Adipose tissue (tissue), 3 donors: ENCODE measurements around the gene LZTR1. TPM values are rescaled to one million over a fixed set of nuclear protein-coding genes. Genes with fewer than 3 reads are reported as not detected.
"Not testable (repeated sequence)": the region's sequence is repeated elsewhere in the genome, so short reads cannot be mapped to it uniquely, and the experiment has no call there.

Experiments used
- H3K27ac ChIP-seq: one replicate; pipeline ENCODE4 v1.5.1; 2013; ENCODE audit warnings: low read depth, low read length
- WGBS, 3 donors: extraction: QIAGEN DNeasy Blood & Tissue Kit; methylation state at CpG; one replicate each; pipeline ENCODE4 v1.1.7; 2013; 5-methylcytosine and 5-hydroxymethylcytosine counted together
- polyA plus RNA-seq, 3 donors: library from polyadenylated mRNA; stranded (reverse); fragments of 200-250 nt; gene quantifications; one replicate each; pipeline ENCODE4 v1.2.3, GENCODE V29; 2013
- donor health status: healthy with polysubstance abuse.
- donor health status: Bipolar disorder and iron deficiency.
- donor health status: healthy.

Gene LZTR1
- polyA plus RNA-seq, 3 donors: 19.9 to 38.3 (median 37.0) TPM

DNA sequence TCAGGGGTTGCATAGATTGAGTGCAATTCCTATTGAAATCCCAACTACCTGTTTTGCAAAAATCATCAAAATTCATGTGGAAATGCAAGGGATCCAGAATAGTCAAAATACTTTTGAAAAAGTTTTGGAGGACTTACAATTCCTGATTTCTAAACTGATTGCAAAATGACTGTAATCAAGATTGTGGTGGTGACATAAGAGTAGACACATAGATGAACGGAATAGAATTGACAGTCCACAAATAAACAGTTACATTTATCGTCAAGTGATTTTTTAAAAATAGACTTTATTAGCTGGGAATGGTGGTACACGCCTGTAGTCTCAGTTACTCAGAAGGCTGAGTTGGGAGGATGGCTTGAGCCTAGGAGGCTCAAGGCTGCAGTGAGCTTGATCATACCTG is 52.9 kb downstream of the LZTR1 start:
- 79 to 83% (median 79%) methylated on average over 3 of the region's 3 CpGs for WGBS, 3 donors
- H3K27ac ChIP-seq: no peak overlapping the region

DNA sequence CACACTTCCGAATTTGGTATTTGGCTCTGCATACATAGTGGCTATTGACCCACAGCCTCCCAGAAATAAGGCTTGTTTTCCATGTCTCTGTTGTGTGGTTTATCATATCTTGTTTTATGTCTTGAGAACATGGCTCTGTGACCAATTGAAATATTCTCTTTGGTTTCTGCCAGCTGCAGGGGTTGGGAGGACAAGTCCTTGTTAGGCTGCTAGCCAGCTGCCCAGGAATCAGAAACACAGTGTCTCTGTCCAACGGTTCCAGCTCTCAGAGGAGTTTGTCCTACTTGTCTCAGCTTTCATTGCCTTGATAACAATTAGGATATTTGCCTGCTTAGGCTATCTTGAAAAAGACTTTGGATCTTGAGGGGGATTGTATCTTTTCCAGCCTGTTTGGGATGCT is 56.3 kb downstream of the LZTR1 start:
- no peak overlapping the region for H3K27ac ChIP-seq
- 38 to 47% (median 43%) methylated on average over 2 of the region's 2 CpGs for WGBS, 3 donors

DNA sequence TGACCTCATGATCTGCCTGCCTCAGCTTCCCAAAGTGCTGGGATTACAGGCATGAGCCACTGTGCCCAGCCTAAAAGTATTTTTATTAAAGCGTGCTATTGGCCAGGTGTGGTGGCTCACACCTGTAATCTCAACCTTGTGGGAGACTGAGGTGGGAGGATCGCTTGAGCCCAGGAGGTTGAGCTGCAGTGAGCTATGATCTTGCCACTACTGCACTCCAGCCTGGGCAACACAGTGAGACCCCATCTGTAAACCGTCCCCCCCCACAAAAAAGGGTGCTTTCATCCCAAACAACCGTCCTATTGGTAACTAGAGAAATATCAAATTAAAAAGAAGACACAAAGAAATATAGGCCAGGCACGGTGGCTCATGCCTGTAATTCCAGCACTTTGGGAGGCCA is 57.1 kb downstream of the LZTR1 start:
- H3K27ac ChIP-seq: not testable (repeated sequence)
- 83 to 92% (median 89%) methylated on average over 5 of the region's 5 CpGs for WGBS, 3 donors

DNA sequence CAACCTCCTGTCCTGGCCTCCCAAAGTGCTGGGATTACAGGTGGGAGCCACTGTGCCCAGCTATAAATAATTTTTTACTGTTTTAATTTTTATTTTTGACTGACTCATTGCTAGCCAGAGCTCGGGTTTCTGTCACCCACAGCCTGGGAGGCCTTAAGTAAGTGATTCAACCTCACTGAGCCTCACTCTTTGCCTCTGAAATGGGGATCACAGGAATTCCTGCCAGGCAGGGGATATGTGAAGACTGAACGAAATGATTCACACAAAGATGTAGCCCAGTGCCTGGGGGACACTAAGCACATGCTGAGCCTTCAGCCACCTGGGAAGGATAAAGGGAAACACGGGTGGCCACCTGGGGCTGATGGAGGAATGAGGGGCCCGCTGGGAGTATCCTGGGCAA is 59.8 kb downstream of the LZTR1 start:
- no peak overlapping the region for H3K27ac ChIP-seq
- WGBS, 3 donors: 80 to 82% (median 82%) methylated on average over 4 of the region's 4 CpGs

DNA sequence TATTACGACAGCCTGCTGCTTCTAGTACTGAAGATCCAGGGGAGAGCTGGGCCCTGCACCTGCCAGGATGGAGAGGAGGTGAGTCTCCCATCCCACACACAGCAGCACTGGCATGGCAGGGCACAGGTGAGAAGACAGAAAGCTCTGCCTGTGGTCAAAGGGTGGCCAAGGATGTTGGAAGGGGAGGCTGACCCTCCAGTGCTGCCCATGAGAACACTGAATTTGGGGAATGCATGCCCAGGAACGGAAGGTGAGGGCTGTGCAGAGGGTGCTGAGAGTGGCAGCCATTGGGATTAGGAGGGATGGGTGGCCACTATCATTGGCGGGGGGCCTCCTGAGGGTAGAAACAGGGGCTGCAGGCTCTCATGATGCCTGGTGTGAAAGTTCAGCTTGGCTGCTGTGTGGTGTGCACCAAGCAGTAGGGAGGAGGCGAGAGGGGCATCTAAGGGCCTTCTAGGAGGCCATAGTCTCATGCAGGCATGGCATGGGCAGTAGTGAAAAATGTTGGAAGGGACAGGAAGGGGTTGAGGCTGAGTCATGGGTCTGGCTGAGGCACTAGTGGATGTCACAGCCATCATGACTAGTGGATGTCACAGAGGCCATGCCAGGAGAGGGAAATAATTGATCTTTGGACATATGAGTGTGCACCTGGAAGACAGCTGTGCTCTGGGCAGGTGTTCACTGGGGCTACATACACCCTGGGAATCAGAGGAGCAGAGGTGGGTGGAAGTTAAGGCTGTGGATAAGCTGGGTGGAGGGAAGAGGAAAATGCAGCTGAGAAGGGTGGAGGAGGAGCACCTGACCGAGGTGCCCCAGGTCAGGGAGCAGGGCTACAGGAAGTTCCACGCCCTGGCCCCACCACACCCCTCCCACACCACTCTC is 61.1 kb downstream of the LZTR1 start:
- 75 to 94% (median 86%) methylated on average over 6 of the region's 6 CpGs for WGBS, 3 donors

DNA sequence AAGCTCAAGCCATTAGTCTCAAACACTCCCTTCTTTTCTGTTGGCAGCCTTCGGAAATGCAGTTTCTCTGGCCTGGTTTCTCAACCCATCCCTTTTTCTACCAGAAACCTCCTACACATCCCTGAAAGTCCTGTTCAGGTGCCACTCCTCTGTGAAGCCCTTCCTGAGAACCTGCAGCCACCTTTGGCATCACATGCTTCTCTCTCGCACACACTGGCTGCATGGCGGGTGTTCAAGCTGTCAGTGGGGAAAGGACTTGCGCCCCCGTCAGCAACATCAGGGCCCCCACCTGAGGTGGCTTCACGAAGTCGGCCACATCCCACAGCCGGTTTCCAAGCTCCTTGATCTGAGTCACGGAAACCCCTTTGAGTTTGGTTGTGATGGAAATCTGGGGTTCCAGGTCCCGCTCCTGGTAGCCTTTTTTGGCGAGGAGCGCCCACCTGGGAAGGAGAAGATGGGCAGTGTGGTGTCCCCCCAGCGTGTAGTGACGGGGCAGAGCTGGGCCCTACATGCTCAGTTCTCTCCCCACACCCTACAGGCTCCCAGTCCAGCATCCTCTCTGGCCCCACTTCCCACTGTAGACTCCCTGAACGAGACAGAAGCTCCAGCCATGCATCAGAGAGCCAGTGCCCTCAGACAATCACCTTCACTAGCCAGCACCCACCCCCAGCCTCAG is 61.9 kb downstream of the LZTR1 start:
- WGBS, 3 donors: 84 to 93% (median 88%) methylated on average over 13 to 15 of the region's 15 CpGs
- H3K27ac ChIP-seq: no peak overlapping the region

More for the DNA sequence above, 61.1 kb downstream of the LZTR1 start:
- no peak overlapping the region for H3K27ac ChIP-seq

DNA sequence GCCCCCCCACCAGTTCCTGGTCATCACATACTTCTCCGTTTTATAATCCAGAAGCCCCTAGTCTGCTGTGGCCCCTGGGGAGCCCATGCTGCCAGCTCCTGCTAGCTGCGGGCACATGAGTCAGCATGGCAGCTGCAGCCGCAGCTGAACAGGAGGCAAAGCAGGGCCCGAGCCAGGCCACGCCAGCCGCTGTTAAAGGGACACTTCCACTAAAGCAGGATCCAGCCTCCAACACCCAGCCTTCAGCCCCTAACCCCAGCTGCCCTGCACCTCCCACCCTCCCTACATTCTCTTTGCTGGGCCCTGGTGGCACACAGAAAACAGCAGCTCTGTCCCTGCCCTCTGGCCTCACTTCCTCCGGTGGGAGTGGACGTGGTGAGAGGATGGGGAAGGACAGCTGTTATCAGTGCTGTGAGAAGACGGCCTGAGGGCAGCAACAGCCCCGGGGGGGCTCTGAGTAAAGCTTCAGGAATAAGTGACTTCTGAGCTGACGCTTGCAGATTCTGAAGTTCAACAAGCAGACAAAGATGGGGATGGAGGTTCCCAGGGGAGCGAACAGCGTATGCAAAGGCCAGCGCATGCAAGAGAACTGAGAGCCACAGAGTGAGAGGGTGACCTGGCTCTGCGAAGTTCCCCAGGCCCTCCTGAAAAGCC is 63.0 kb downstream of the LZTR1 start:
- 10 to 23% (median 15%) methylated on average over 15 of the region's 15 CpGs for WGBS, 3 donors
- H3K27ac ChIP-seq: no peak overlapping the region

DNA sequence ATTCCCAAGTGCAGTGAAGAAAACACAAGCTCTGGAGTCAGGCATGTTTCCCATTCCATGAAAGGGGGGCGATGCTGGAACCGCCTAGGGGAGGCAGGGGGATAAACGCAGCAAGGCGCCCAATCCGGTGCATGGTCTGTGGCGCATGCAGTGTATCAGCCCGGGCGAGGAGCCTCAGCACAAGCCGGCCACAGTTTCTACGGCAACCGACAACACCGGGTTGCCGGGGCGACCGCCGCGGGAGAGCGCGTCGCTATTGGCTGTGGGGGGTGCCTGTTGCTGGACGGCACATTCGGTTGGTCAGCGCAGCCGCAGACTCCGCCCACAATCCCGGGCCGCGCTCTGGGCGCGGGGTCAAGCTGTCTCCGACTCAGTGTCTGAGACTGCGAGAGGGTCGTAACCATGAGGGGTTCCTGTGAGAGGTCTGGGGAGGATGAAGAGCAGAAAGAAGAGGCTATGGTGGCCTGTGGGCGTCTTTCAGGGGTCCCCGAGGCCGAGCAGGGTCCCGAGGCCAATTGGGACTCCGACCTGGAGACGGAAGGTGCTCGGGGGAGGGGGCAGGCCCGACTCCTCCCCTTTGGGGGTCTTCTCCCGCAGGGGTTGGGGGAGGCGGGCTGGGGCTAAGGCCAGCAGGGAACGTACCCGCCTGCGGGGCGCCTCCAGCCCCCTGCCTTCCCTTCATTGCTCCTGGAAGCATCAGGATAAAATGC is 63.6 kb downstream of the LZTR1 start, which contains the start of gene LRRC74B:
LRRC74B (plus strand) TSS at position 362 of the 710 bp plus-strand sequence; CDS start at position 403, 41 bp downstream.
- 8 to 9% (median 8%) methylated on average over 45 to 47 of the region's 47 CpGs for WGBS, 3 donors
- H3K27ac ChIP-seq: no peak within 1 kb of the TSS

DNA sequence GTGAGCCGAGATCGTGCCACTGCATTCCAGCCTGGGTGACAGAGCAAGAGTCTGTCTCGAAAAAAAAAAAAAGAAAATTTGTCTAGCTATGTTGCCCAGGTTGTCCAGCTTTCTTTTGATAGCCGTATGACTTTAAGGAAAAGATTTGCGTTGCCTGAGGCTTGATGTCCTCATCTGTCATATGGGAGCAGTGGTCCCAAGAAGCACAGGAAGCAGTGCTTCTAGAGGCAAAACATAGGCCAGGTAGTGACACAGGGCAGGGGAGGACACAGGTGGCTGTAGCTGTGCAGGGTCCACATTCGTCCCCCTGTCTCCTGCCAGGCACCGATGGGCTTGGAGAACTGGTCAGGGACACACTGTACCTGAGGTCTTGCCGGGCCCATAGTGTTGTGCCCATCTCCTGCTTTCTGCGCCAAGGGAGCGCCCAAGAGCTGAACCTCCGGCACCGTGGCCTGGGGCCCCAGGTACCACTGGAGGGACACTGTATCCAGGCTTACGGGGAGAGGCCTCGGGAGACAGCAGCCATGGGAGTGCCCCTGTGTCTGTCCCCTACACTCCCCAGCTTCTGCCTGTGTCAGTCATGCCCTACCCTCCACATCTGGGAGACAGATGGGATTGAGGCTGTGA is 65.1 kb downstream of the LZTR1 start:
- H3K27ac ChIP-seq: no peak overlapping the region
- WGBS, 3 donors: 85 to 95% (median 93%) methylated on average over 14 of the region's 14 CpGs

DNA sequence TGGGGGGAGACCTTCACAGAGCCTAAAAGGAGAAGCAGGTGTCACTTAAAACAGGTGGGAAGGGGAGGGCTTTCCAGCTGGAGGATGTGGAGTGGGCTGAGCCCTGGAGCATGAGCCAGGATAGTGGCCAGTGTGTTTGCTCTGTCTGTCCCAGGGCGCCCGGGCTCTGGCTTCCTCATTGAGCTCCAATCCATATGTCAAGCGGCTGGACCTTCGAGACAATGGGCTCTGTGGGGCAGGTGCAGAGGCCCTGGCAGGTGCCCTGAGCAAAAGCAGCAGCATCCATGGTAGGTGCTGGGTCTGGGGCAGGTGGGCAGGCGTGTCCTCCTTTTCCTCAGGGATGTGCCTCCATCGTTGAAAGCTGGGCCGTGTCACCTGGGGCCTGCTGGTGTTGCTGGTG is 65.6 kb downstream of the LZTR1 start:
- WGBS, 3 donors: 66 to 86% (median 81%) methylated on average over 7 of the region's 7 CpGs
- no peak overlapping the region for H3K27ac ChIP-seq

DNA sequence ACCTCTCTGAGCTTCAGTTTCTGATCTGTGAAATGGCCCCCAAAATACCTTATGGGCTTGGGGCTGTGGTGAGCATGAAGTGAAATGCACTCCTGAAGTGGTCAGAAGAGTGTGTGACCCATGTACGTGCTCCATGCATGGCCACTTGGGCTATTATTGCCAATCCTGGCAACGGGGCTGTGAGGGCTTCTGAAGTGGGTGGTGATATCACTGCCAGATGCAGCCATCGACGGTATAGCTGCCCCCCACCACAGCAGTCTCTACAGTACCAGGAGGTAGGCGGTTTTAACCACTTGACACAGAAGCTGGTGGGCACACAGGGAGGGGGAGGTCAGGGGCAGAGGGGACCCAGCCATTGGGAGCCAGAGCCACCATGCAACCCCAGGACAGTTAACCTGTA is 66.4 kb downstream of the LZTR1 start:
- 60 to 82% (median 82%) methylated on average over 5 of the region's 5 CpGs for WGBS, 3 donors
- H3K27ac ChIP-seq: not testable (repeated sequence)

Other genes starting within 250 kb of the LZTR1 start
- 1 to 10 TPM in 1 of 3 donors, under 1 TPM in 2; 0.09 to 3.5 (median 0.24) TPM for gene SERPIND1, start 208.2 kb upstream of the LZTR1 start, polyA plus RNA-seq
- 10 to 100 TPM; 18.4 to 34.6 (median 33.5) TPM for gene PI4KA, start 123.5 kb upstream of the LZTR1 start, polyA plus RNA-seq
- 10 to 100 TPM in 2 of 3 donors, 1 to 10 TPM in 1; 9.5 to 18.4 (median 13.4) TPM for gene SNAP29, start 123.3 kb upstream of the LZTR1 start, polyA plus RNA-seq
- gene CRKL, start 64.9 kb upstream of the LZTR1 start, polyA plus RNA-seq: 10 to 100 TPM; 10.7 to 19.8 (median 16.2) TPM
- under 1 TPM; 0.68 to 0.87 (median 0.79) TPM for gene AIFM3, start 15.0 kb upstream of the LZTR1 start, polyA plus RNA-seq
- gene THAP7, start 19.8 kb downstream of the LZTR1 start, polyA plus RNA-seq: 10 to 100 TPM; 19.4 to 25.4 (median 24.4) TPM
- gene P2RX6, start 32.9 kb downstream of the LZTR1 start, polyA plus RNA-seq: under 1 TPM; 0.16 to 0.79 (median 0.17) TPM
- under 1 TPM; 0.25 to 0.49 (median 0.34) TPM for gene SLC7A4, start 50.3 kb downstream of the LZTR1 start, polyA plus RNA-seq
- gene LRRC74B, start 63.6 kb downstream of the LZTR1 start, polyA plus RNA-seq: not detected